ENCODE results near the gene HELQ.
"Not testable (repeated sequence)": the region's sequence is repeated elsewhere in the genome, so short reads cannot be mapped to it uniquely, and the experiment has no call there.

HELQ gene

GRCh38 chr4:83455281-83456183 is at the start of gene HELQ, which contains the start of gene MRPS18C:
HELQ (minus strand) TSS chr4:83455823; CDS start chr4:83455693, 130 bp downstream.
MRPS18C (plus strand) TSS chr4:83456058; CDS start chr4:83456078, 20 bp downstream.
- TF ChIP-seq POLR2A (IDR thresholded peaks at IDR 0.05; ENCODE audit: low read depth, low read length) = peak; percentile 46

GRCh38 chr4:83504996-83505395 is 49.4 kb upstream of the HELQ start:
- FAIRE-seq = no peak
- TF ChIP-seq POLR2A (IDR thresholded peaks at IDR 0.05; ENCODE audit: low read depth, low read length) = no peak
- no peak for DNase-seq (ENCODE audit: insufficient read length, low spot score)

More at GRCh38 chr4:83455281-83456183, at the start of gene HELQ, which contains the start of gene MRPS18C:
- FAIRE-seq (peak; percentile 95), DNase-seq (ENCODE audit: insufficient read length, low spot score) (peak; percentile 71)

DNA sequence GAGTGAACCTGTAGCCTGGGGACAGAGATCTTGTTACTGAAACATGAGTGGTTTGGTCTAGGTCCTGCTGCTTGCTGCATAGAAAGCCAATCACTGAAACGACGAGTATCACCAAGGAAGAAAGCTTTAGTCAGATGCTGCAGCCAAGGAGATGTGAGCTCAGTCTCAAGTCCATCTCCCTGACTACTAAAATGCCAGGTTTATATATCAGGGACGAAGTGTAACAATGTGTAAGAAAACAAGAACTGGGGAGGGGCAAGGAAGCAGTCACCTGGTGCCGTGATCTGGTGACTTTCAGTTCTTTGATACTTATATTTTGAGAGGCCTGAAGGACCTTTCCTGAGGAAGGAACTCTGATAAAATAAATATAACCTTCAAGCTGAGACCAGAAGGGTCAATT is 48.9 kb upstream of the HELQ start:
- no peak for DNase-seq (ENCODE audit: insufficient read length, low spot score)
- no peak for FAIRE-seq
- TF ChIP-seq POLR2A (IDR thresholded peaks at IDR 0.05; ENCODE audit: low read depth, low read length) = no peak

DNA sequence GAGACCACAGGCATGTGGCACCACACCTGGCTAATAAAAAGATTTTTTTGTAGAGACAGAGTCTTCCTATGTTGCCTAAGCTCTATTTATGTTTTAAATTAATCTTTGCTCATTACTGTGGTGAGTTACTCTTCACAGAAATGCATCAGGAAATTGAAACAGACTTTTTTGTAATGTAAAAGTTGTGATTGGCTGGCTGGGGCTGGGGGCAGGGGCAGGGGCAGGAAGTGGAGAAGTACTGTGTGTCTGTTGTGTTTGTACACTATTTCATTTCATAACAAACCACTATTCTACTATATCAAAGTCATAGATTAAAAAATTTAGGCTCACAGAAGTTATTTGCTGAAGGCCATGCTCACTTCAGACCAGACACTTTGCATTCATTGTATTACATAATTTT is 48.4 kb upstream of the HELQ start:
- no peak for TF ChIP-seq POLR2A (IDR thresholded peaks at IDR 0.05; ENCODE audit: low read depth, low read length)
- DNase-seq (ENCODE audit: insufficient read length, low spot score) (no peak), FAIRE-seq (no peak)

- DNase-seq (ENCODE audit: insufficient read length, low spot score); FAIRE-seq: not testable (repeated sequence)
Observed at GRCh38 chr4:83501671-83502070, 46.0 kb upstream of the HELQ start.

GRCh38 chr4:83498187-83498586 is 42.6 kb upstream of the HELQ start:
- no peak for TF ChIP-seq POLR2A (IDR thresholded peaks at IDR 0.05; ENCODE audit: low read depth, low read length)
- FAIRE-seq = no peak
- no peak for DNase-seq (ENCODE audit: insufficient read length, low spot score)

DNA sequence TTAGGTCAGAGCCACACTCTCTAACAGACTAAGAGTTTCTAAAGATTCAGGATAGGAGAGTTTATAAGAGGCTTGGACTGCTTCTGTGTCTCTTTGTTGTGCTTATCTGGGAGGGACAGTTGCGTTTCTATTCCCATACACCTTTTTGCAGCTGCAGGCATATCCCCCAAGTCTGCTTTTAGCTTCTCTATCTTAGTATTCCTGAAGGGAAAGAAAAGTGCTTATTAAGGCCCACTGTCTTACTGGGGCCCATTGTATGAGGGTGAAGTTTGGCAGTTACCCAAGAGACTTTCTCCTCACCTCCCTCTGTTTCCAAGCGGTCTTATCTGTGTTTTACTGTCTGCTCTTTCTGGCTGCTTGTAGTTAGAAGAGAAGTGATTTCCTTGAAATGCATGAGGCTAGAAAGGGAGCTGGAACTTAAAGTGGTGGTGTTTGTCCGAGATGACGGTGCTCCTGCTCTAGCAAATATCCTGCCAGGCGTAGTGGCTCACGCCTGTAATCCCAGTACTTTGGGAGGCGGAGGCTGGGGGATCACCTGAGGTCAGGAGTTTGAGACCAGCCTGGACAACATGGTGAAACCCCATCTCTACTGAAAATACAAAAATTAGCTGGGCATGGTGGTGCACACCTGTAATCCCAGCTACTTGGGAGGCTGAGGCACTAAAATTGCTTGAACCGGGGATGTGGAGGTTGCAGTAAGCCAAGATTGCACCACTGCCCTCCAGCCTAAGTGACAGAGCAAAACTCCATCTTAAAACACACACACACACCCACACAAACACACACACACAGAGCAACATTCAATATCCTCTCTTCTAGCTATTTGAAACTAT is 40.7 kb upstream of the HELQ start:
- not testable (repeated sequence) for DNase-seq (ENCODE audit: insufficient read length, low spot score); FAIRE-seq

DNA sequence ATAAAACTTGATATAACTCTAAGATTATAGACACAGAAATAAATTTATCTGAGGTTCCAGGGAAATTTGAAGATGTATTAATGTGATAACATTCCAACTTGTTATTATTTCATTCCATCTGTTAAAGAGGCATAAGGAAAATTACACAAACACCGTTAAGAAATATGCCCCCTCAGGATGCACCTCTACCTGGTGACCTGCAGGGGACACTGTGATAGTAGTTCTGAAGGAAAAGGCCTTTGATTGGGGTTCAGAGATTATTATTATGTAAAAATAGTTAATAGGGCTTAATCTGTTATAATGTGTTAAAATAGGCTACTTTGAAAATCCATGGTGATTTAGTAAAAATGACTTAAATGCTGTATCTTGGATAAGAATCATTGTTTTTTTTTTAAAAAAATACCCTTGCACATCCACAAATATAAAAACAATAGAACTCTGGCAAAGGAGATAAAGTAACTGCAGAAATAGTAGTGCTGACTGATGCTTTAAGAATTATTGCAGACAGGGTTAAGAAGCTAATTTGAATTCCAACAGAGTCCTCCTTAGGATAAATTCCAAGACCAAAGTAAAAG is 35.3 kb upstream of the HELQ start:
- peak; percentile 21 for DNase-seq (ENCODE audit: insufficient read length, low spot score)
- FAIRE-seq = no peak
- no peak for TF ChIP-seq POLR2A (IDR thresholded peaks at IDR 0.05; ENCODE audit: low read depth, low read length)

GRCh38 chr4:83489711-83490326 is 34.2 kb upstream of the HELQ start:
- TF ChIP-seq POLR2A (IDR thresholded peaks at IDR 0.05; ENCODE audit: low read depth, low read length) = no peak
- DNase-seq (ENCODE audit: insufficient read length, low spot score) (no peak), FAIRE-seq (no peak)

DNA sequence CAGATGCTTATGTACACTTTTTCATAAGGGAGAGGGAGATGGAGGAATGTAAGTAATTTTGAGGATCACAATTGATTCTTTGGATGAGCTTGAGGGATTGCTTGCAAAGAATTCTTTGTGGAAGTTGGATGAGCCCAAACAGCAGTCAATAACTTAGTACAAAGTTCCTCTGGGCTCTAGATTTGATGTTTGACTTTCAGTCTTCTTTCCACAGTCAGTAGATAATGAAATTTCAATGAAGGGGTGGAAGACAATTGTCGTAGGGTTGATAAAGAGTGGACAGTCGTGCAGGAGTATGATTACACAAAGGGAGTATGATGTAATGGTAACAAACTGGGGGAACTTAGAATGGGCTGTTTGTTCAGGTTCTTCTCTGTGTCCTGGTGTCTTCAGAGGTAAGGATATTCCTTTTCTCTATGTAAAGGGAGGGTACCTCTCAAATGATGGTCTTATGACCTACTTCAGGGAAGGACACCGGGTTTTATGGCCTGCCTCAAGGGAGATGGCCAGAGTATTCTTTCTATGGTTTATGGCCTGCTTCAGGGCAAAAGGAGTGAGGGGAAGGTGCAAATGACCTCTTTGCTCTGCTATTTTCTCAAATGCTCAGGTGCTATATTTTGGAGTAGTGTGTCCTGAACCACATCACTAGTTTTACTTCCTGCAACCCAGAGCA is 31.0 kb upstream of the HELQ start:
- no peak for FAIRE-seq
- no peak for TF ChIP-seq POLR2A (IDR thresholded peaks at IDR 0.05; ENCODE audit: low read depth, low read length)

GRCh38 chr4:83484500-83485461 is 29.2 kb upstream of the HELQ start, which contains the start of gene ABRAXAS1:
ABRAXAS1 (minus strand) TSS chr4:83485100; CDS start chr4:83485072, 28 bp downstream.
- no peak for FAIRE-seq
- peak; percentile 75 for DNase-seq (ENCODE audit: insufficient read length, low spot score)
- TF ChIP-seq POLR2A (IDR thresholded peaks at IDR 0.05; ENCODE audit: low read depth, low read length) = peak; percentile 77

More for the DNA sequence above, 31.0 kb upstream of the HELQ start:
- no peak for DNase-seq (ENCODE audit: insufficient read length, low spot score)

DNA sequence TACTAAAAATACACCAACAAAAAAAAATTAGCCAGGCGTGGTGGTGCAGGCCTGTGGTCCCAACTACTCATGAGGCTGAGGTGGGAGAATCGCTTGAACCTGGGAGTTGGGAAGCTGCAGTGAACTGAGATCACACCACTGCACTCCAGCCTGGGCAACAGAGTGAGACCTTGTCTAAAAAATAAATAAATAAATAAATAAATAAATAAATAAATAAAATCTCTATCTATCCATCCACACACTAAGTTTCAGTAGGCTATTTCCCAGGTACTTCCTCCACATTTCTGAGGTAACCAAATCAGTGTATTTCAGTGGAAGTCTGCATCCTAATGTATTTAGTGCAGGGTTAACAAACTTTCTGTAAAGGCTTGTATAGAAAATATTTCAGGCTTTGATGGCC is 18.3 kb upstream of the HELQ start:
- DNase-seq (ENCODE audit: insufficient read length, low spot score) (no peak), FAIRE-seq (no peak)
- no peak for TF ChIP-seq POLR2A (IDR thresholded peaks at IDR 0.05; ENCODE audit: low read depth, low read length)
